ENCODE results near the gene RNU1-2.
A peak's percentile ranks its signal among the peaks of the same experiment; 100 is the strongest.
"Not testable (repeated sequence)": the region's sequence is repeated elsewhere in the genome, so short reads cannot be mapped to it uniquely, and the experiment has no call there.

RNU1-2 gene

DNA sequence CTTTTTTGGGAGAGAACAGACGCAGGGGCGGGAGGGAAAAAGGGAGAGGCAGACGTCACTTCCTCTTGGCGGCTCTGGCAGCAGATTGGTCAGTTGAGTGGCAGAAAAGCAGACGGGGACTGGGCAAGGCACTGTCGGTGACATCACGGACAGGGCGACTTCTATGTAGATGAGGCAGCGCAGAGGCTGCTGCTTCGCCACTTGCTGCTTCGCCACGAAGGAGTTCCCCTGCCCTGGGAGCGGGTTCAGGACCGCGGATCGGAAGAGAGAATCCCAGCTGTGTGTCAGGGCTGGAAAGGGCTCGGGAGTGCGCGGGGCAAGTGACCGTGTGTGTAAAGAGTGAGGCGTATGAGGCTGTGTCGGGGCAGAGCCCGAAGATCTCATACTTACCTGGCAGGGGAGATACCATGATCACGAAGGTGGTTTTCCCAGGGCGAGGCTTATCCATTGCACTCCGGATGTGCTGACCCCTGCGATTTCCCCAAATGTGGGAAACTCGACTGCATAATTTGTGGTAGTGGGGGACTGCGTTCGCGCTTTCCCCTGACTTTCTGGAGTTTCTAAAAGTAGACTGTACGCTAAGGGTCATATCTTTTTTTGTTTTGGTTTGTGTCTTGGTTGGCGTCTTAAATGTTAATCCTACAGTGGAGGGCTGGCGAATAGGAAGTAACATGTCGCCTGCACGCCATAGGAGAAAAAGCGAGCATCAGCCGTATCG, at the start of gene RNU1-2:
Gene RNU1-2 (plus strand): TSS at position 383 of the 718 bp plus-strand sequence.
- peak; percentile 92 for DNase-seq

DNA sequence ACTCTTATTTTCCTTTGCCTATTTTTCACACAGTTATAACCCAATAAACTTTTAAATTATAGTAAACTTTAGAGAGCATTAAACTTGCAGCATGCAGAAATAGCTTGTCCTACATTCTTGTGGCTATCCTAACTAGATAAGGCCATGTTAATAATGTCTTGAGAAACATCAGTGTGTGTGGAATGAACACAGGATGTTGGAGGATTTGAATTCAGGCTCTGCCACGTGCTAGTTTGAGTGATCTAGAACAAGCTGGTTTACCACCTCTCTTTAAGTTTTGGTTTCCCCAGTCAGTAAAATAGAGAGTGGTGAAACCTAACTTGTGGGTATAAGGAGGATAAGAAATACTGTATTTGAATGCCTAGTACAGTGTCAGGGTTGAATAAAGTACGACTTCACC, 39.6 kb upstream of the RNU1-2 start:
- DNase-seq = not testable (repeated sequence)

DNA sequence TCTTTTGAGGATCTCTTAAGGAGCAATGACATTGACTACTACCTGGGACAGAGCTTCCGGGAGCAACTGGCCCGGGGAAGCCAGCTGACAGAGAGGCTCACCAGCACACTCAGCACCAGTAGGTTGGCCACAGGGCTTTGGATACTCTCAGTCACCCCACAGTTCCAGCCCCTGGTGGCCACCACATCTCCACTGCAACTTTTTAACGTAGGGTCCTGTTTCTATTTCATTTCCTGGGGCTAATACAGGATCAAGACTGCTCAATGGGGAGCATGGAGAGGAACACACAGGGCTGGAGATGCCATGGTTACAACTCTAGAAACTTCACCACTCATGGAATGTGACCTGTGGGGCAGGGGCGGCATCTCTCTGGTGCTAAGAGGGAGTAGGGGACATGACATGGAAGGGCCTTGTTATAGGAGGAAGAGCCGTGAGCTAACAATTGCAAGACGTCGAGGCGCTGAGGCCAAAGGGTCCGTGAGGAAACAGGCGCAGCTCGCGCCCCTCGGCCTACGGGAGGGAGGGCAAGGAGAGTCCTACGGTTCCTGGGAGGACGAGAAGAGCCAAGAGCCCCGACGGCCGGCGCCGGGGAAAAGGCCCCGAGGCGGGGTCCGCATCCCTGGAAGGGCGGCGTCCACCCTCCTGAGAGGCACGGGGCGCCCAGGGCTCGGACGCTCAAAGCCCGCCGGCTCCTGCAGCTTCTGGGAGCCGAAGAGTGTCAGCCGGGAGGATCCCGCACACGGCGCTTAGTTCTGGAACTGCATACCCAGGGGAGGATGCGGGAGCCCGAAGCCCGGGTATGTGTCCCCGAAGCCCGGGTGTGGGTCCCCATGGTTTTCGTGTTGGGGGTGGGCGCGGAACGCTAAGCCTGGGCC, 36.4 kb upstream of the RNU1-2 start:
- DNase-seq = not testable (repeated sequence)

DNA sequence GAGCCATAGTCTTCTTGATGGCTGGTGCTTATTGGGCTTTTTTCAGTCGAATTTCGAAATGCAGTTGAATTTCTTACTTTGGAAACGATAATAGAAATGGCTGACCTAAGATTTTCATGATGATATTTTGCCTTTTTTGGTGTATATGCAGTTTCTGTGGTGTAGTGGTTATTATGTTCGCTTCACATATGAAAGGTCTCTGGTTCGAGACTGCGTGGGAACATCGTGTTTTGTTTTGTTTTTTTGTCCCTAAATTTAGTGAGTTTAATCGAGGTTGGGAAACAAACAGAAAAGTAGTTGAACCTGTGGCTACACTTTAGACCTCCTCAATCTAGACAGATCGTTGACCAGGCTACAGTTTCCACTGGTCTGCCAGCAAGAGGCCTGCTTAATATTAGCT, 35.7 kb upstream of the RNU1-2 start:
- DNase-seq = not testable (repeated sequence)

DNA sequence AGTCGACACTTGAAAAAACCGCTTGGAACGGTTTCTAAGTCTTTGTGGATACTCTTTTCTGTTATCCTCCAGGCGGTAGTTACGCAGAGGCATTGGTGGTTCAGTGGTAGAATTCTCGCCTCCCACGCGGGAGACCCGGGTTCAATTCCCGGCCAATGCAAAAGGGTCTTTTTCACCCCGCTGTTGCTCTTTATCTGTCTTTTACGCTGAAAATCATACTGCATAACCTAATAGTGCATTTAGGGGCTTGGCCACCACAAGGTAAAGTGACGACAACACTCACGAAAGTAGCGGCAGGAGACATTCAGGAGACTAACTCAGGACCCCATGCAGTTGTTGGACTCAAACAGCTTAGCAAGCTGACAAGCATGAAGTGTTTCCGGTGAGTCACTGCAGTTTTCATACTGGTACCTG, 33.9 kb upstream of the RNU1-2 start:
- DNase-seq = not testable (repeated sequence)

DNA sequence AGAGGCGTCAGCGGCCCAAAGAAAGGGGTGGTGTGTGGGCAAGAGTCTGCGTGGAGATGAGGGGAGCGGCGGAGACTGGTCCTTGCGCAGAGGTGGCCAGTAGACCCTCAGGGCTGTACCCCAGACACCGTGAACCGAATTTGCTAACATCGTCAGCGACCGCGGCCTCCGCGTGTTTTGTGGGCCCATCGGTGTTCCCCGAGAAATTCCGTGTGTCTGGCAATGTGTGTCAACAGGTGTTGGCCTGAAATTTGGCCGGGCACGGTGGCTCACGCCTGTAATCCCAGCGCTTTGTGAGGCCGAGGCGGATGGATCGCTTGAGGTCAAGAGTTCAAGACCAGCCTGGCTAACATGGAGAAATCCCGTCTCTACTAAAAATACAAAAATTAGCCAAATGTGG, 33.4 kb upstream of the RNU1-2 start:
- DNase-seq = not testable (repeated sequence)

DNA sequence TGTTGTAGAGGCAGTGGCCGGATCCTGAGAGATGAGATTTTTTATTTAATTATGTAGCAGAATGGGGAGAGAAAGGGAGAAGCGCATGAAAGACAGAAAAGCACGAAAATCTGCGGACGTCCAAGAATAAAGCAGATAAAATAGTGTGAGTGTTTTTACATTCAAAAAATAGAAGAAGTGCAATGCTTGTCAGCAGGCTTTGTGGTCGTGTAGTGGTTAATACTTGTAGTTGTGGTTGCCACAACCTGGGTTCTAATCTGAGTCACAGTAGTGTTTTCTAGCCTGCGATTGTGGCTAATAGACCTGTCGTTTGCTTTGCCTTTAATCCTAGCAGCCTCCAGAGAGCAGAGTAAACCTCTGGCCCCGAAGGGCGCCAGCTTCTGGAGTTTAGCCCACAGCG, 32.8 kb upstream of the RNU1-2 start:
- not testable (repeated sequence) for DNase-seq

DNA sequence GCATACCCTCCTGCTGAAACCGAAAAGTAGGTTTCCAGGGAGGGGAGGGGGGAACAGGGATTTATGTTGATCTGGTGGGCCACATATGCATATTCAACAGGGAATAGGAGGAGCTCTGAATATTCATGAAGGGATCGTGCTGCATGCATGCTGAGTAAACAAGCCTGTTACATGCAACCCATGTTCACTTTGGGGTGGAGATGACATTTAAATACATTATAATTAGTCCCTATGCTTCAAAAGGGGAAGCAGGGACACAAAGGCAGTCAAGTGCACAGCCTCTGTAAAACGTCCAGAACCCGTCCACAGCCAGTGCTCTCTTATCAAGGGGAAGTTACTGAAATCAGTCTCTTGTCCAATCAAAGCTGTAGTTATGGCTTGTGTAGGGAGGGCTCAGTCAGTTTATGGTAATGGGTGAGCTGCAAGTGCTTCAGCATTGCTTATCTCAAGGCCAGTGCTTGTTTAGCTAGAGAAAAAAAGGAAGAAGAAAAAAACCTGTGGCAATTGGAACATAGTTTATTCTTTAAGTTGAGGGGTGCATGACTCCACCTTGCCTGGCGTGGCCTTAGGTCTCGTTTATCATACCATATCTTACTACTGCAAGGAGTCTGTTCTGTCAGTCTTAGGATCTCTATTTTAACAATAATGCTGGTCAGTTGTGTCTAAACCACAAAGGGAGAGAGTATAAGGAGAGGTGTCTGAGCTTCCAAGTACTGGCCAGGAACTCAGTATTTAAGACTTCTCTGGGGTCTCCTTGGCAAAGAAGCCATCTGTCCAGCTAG, 28.7 kb upstream of the RNU1-2 start:
- not testable (repeated sequence) for DNase-seq

DNA sequence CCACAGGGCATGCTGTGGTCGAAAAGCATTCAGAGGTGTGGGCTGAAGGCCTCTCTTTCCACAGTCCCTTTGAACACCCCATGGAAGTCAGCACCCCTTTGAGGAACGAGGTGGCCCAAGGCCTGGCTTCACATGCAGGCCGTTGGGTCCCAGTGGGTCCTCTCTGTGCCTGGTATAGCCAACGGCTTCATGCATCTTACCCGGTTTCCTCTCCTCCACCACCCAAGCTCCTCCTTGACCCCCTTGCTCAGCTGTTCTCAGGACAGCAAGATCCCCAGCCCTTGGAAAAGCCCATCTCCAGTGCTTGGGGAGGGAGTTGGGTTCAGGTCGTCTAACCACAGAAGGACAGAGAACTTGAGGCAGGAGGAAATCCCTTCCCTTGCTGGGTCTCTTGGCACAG, 27.0 kb upstream of the RNU1-2 start:
- not testable (repeated sequence) for DNase-seq

DNA sequence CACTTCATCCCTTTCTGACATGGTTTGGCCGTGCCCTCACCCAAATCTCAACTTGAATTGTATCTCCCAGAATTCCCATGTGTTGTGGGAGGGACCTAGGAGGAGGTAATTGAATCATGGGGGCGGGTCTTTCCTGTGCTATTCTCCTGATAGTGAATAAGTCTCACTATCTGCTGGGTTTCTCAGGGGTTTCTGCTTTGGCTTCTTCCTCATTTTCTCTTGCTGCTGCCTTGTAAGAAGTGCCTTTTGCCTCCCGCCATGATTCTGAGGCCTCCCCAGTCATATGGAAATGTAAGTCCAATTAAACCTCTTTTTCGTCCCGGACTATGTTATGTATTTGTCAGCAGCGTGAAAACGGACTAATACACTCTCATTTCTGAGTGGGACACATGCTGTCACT, 25.8 kb upstream of the RNU1-2 start:
- DNase-seq = not testable (repeated sequence)

DNA sequence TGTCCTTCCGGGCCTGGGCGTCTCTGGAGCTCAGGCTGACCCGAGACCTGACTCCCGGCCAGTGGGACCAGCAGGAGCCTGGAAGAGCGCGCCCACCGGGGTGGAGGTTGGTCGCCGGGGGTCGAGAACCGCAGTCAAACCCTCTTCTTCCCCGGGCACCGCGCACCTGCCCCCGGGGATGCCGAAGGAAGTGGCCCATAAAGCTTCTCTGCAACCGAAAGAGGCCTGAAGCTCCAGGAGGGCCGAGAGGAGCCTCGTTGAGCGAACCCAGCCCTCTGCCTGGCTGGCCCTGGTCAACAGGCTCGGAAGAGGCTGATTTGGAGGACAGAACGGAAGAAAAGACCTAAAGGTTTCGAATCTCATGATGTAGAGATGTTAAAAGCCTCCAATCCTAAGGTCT, 24.6 kb upstream of the RNU1-2 start:
- not testable (repeated sequence) for DNase-seq

DNA sequence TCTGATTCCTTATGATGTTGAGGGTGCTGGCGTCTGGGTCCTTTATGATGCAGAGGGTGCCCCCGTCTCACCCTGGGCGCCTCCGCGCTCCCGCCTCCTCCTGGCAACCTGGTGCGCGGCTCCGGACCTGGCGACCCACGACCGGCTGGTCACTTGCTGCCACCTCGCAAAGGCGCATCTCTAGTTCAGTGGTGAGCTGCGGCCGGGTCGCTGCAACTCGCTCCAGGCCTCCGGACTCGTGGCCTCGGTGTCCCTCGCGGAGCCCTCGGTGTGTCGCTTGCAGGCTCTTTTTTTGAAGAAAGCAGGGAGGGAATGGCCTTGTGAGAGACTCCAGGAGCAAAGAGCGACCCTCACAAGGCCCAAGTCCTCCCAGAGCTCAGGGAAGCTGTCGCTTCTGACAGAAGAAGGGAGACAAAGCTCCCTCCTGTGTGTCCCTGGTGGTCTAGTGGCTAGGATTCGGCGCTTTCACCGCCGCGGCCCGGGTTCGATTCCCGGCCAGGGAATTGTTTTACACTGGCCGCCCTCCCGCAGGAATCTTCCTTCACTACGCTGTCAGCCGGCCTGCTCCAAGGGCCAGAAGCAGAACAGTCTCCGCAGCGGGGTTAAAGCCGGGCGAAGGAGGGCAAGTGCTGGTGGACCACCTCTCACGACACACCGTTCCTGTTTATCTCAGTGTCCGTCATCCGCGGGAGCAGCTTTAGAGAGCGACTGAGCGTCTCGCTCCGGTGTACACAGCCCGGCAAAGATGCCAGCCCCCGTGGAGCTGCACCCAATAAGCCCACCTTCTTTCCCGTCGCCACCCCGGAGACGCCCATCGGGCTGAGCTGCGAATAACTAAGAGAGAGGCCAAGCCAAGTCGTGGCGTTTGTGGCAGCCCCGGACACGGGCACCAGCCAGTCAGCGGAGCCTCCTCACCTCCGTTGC, 23.4 kb upstream of the RNU1-2 start:
- DNase-seq = not testable (repeated sequence)

DNA sequence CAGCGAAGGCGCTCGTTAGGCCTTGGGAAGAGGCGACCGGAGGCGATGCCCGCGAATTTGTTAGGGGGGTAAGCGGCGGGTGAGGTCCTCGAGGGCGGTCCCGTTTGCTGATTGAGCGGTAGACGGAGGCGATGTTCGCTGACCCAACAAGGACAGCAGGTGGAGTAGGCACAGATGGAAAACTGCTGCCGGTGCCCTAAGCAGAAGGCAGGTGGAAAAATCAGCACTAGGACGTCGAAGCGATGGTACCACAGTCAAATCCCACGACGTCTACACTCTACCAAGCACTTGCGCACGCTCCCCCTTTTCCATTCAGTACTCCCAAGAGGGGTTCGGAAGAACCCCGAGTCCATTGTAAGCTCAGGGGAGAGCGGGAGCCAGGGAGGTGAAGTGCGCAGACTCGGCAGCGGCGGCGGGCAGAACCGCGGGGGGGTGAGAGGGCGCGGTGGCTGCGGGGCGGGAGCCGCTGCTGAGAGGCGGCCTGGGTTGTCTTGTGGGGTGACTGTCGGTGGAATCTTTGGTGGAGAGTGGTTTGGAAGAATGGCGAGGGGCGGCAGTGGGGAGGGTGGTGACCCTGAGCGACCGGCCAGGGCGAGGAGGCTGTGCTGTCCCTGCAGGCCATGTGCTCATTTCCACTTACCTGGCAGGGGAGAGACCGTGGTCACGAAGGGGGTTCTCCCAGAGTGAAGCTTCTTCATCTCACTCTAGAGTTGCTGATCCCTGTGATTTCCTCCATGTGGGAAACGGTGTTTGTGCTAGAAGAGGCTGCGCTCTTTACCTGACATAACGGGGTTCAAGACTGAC, 22.5 kb upstream of the RNU1-2 start:
- DNase-seq = not testable (repeated sequence)

DNA sequence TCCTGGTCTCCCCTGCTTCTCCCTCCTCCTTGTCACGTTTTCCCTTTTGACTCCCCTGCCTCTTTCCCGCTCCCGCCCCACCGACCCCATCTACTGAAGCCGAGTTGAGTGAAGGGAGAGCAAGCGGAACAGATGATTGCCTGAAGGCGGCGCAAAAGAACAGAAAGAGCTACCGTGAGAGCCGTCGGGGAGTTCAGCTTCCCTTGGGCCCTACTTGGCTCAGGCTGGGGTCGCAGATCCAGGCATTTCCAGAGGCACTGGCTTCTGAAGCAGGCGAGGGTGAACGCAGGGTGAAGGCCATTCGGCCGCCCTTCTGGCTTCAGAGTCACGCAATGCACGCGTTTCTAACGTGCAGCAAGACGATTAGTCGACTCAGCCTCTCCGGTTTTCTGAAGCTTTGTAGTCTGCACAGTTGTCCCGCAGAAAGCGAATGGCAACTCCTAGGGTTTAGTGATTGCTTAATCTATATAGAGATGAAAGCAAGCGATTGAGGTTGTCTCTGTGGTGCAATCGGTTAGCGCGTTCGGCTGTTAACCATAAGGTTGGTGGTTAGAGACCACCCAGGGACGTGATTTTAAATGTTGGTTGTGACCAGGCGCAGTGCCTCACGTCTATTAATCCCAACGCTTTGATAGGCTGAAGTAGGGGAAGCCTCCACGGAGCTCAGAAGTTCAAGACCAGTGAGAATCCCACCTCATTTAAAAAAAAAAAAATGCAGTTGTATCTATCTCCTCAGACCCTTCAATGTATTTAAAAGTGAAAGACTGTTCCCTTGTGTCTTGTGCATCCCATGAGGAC, 20.6 kb upstream of the RNU1-2 start:
- not testable (repeated sequence) for DNase-seq

DNA sequence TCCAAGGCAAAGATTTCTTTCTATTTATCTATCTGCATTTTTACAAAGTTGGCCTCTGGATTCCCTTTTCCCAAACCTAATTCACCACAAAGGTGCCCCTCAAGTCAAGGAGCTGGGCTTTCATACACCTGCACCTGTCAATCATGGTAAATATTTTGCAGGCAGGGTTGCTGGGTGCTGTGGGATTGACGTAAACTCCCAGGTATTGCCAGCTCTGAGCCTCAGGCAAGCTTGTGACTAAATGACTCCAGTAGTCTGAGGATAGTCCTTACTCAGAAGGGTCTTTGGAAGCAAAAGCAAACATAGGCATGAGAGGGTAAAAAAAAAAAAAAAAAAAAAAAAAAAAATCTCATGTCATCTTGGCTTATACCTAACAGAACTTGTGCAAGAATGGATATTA, 14.0 kb upstream of the RNU1-2 start:
- DNase-seq = not testable (repeated sequence)

DNA sequence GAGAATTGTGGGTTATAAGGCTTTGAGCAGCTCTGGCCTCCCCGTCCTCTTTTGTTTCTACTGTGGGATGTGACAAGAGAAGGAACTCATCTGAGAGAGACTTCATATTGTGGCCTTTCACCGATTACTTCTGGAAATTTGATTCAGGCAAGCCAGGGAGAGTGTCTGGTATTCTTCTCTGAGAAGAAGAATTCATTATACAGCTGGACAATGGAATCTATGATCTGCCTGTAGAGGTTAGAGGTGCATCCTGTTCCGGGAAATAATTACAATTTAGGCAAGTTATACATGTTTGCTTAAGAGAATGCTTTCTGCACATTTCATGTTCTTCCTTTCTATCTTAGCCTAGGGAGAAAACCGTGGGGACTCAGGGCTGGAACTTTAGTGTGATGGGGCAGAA, 12.8 kb upstream of the RNU1-2 start:
- DNase-seq = no peak

DNA sequence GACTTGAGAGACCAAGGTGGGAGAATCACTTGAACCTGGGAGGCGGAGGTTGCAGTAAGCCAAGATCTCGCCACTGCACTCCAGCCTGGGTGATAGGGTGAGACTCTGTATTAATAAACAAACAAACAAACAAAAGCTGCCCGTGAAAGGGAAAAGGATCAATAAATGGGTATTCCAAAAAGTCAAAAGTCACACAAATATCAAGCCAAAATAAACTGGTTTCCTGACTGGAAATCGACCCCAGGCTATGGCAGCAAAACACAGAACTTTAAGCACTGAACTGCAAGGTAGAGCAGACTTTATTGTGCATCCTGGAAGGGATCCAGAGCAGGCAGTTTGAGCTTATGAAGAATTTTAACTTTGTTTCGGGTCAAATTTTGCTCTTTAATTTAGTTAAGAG, 11.3 kb upstream of the RNU1-2 start:
- DNase-seq = not testable (repeated sequence)

DNA sequence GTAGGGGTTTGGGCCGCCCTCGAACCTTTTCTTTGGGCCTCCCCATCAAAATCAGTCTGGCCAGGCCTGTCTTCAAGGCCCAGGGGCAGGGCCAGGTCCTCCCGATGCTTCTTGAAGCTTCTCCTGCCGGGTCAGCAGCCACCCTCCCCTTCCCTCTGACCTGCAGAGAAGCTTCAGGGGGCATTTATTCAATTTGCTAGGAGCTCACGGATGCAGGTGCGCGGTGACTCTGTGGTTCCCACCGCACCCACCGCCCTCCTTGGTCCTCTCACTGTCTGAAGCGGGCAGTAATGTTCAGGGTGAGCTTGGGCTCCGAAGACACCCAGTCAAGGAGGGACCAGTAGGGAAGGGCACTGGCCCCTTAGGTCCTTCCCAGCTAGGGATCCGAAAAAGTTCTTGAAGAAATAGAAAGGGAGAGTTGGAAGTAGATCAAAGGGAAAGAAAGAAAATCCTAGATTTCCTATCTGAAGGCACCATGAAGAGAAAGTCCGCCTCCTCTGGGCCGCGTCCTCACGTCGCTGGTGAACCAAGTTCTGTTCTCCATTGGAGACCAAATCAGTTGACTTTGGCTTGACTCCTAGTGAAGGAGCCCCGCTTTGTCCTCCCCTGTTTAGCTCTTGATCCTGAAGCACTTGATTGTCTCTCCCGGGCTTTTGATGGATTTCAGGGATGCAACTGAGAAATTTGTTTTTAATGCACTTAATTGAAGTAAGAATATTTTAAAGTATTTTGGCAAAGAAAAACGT, 8.7 kb upstream of the RNU1-2 start:
- DNase-seq = no peak
